Caco-2 (cell line): ENCODE results near the gene MESD. TPM values are rescaled to one million over a fixed set of nuclear protein-coding genes. Genes with fewer than 3 reads are reported as not detected.

Source experiments
- BruUV-seq: library from RNA; stranded (reverse); fragments of 400-500 nt; replicated peaks from 2 replicates; lab custom pipeline; 2021; lab: Mats Ljungman, UMichigan
- CTCF ChIA-PET: fragments of 300-600 bp; sonication (Branson Sonifier 250); formaldehyde crosslinking; loops from one replicate; lab custom pipeline; 2022; ENCODE audit warnings: antibody characterized with exemption; lab: Charles Lee
- POLR2A ChIA-PET: fragments of 300-600 bp; sonication (Branson Sonifier 250); formaldehyde crosslinking; loops from one replicate; lab custom pipeline; 2022; ENCODE audit warnings: antibody characterized with exemption; lab: Charles Lee
- DNase-seq, 2 experiments: peaks; one replicate each; pipeline versions ENCODE4 v3.0.0 to v3.0.0-alpha.2; 2020 to 2022
- H3K27me3 ChIP-seq: replicated peaks from 2 replicates; pipeline ENCODE4 v1.6.0; 2011; ENCODE audit warnings: low read length; ENCODE audit not compliant: control insufficient read depth, insufficient read depth
- H3K36me3 ChIP-seq: 2 replicates; pipeline ENCODE4 v1.5.1; 2011; ENCODE audit warnings: low read length; ENCODE audit not compliant: control insufficient read depth, insufficient read depth
- H3K4me1 ChIP-seq: fragments of 250-450 bp; sonication (Bioruptor Pico); 2 replicates; pipeline ENCODE4 v1.5.1; 2020; ENCODE audit warnings: mild to moderate bottlenecking
- H3K4me3 ChIP-seq: 2 replicates; pipeline ENCODE4 v1.5.1; 2011; ENCODE audit warnings: low read depth, mild to moderate bottlenecking, control low read depth, low read length
- H3K9me3 ChIP-seq: fragments of 250-450 bp; sonication (Bioruptor Pico); 2 replicates; pipeline ENCODE4 v1.5.1; 2020; ENCODE audit warnings: mild to moderate bottlenecking, moderate library complexity
- H3K27ac Mint-ChIP-seq: one replicate; pipeline ENCODE4 v1.8.0; 2022; ENCODE audit warnings: mixed read lengths; ENCODE audit not compliant: unreplicated experiment
- H3K27me3 Mint-ChIP-seq: one replicate; pipeline ENCODE4 v1.8.0; 2022; ENCODE audit warnings: mixed read lengths; ENCODE audit not compliant: insufficient read depth, unreplicated experiment
- H3K36me3 Mint-ChIP-seq: one replicate; pipeline ENCODE4 v1.8.0; 2022; ENCODE audit warnings: mild to moderate bottlenecking, mixed read lengths; ENCODE audit not compliant: insufficient read depth, unreplicated experiment
- H3K4me1 Mint-ChIP-seq: one replicate; pipeline ENCODE4 v1.8.0; 2022; ENCODE audit warnings: low read depth, mixed read lengths; ENCODE audit not compliant: unreplicated experiment
- H3K4me3 Mint-ChIP-seq: one replicate; pipeline ENCODE4 v1.8.0; 2022; ENCODE audit warnings: mild to moderate bottlenecking, moderate library complexity, mixed read lengths; ENCODE audit not compliant: unreplicated experiment
- H3K9me3 Mint-ChIP-seq: one replicate; pipeline ENCODE4 v1.8.0; 2022; ENCODE audit warnings: mixed read lengths; ENCODE audit not compliant: unreplicated experiment
- intact Hi-C: fragments of 100-400 bp; cut with micrococcal nuclease; formaldehyde crosslinking; loops from one replicate; pipeline ENCODE4 v1.10.0; 2022; ENCODE audit not compliant: unreplicated experiment
- total RNA-seq: library from RNA; stranded (reverse); gene quantifications from 2 replicates; pipeline ENCODE4 v1.2.3, GENCODE V29; 2022
- TF ChIP-seq, protein P1 (sequence below), 2 experiments: fragments of 200-600 bp in 1 of 2; IDR thresholded peaks; 1 replicate in 1 of 2; 2 replicates in 1 of 2; pipeline versions ENCODE4 v1.5.1 to v1.8.0; 2011 to 2022; ENCODE audit warnings: antibody characterized with exemption in 1 of 2, control low read depth in 1 of 2, inconsistent platforms in 1 of 2, low read depth in 1 of 2, low read length in 1 of 2, mild to moderate bottlenecking in 1 of 2, moderate library complexity in 1 of 2; ENCODE audit not compliant: insufficient read depth in 1 of 2, severe bottlenecking in 1 of 2, unreplicated experiment in 1 of 2

MESD gene
- total RNA-seq, 1 experiment from 2014 or later, result 30.3 TPM

DNA sequence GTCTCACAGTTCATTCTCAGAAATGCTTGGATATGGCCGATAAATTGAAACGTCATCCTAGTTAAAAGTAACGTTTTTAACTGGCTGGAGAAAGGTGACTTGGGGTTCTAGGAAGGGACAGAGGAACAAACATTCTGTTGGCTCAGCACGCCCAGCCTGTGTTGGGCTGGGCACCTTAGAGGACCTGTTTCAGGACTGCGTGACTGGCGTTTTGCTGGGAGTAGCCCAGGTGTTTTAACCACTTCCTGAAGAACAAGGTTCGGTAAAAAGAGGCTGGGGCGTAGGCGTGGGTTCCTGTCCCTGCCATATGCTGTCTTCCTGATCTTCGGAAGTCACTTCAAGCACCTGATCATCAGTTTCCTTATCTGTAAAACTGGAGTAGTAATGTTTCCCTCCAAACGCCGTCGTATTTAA, 10.0 kb upstream of the MESD start:
- no peak for DNase-seq
- Histone ChIP-seq H3K4me1 (no peaks in the 10 kb centered on the region), H3K4me3 (no peak overlapping the region), H3K9me3 (no peaks in the 10 kb centered on the region), H3K36me3 (no peaks in the 10 kb centered on the region), H3K27me3 (no peaks in the 10 kb centered on the region)
- Mint-ChIP-seq H3K9me3 (no peaks in the 10 kb centered on the region), H3K27me3 (no peaks in the 10 kb centered on the region), H3K4me1 (no peaks in the 10 kb centered on the region), H3K4me3 (peak overlapping the region; percentile 90), H3K36me3 (no peaks in the 10 kb centered on the region), H3K27ac (peak overlapping the region; percentile 82)
- intact Hi-C loops, result loop anchor here (1.0 to 5.0 kb wide), 2 partner anchors 10 to 258 kb away; partner anchors contain the start of gene MESD
- TF ChIP-seq, protein P1, sequence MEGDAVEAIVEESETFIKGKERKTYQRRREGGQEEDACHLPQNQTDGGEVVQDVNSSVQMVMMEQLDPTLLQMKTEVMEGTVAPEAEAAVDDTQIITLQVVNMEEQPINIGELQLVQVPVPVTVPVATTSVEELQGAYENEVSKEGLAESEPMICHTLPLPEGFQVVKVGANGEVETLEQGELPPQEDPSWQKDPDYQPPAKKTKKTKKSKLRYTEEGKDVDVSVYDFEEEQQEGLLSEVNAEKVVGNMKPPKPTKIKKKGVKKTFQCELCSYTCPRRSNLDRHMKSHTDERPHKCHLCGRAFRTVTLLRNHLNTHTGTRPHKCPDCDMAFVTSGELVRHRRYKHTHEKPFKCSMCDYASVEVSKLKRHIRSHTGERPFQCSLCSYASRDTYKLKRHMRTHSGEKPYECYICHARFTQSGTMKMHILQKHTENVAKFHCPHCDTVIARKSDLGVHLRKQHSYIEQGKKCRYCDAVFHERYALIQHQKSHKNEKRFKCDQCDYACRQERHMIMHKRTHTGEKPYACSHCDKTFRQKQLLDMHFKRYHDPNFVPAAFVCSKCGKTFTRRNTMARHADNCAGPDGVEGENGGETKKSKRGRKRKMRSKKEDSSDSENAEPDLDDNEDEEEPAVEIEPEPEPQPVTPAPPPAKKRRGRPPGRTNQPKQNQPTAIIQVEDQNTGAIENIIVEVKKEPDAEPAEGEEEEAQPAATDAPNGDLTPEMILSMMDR (IDR thresholded peaks at IDR 0.05; ENCODE audit: insufficient read depth in 1 of 2, low read depth in 1 of 2, low read length in 1 of 2, severe bottlenecking in 1 of 2, unreplicated experiment in 1 of 2), result no peak
- BruUV-seq, result TSS peak; percentile 79
- ChIA-PET CTCF (no interaction called here), POLR2A (no interaction called here)

DNA sequence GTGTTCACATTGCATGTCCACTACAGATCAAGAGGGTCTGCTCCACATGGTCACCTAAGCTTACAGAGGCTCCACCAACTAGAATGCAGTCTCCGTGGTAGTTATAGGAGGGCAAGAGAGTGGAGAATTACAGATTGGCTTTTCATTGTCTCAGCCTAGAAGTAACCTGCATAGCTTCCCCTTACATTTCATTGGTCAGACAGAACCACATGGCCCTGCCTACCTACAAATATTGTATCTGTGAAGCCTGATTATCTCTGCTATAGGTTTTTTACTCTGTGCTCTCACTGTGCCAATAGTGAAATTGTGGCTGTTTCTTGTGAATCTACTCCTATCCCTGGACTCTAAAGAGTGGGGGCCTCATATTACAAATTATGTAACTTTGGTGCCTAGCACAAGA, 8.6 kb upstream of the MESD start:
- Histone ChIP-seq H3K4me1 (no peaks in the 10 kb centered on the region), H3K36me3 (no peaks in the 10 kb centered on the region), H3K9me3 (no peaks in the 10 kb centered on the region), H3K4me3 (no peak overlapping the region), H3K27me3 (no peaks in the 10 kb centered on the region)
- Mint-ChIP-seq H3K27me3 (no peaks in the 10 kb centered on the region), H3K27ac (no peak overlapping the region), H3K9me3 (no peaks in the 10 kb centered on the region), H3K4me3 (no peak overlapping the region), H3K36me3 (no peaks in the 10 kb centered on the region), H3K4me1 (no peaks in the 10 kb centered on the region)
- CTCF ChIA-PET, result no interaction called here
- TF ChIP-seq, protein P1 (IDR thresholded peaks at IDR 0.05; ENCODE audit: insufficient read depth in 1 of 2, low read depth in 1 of 2, low read length in 1 of 2, severe bottlenecking in 1 of 2, unreplicated experiment in 1 of 2), result no peak
- BruUV-seq, result no TSS peak
- no peak for DNase-seq
- intact Hi-C loops, result loop anchor here (5.0 kb wide), 1 partner anchor 259 kb away; no protein-coding TSS in a partner anchor
- POLR2A ChIA-PET, result no interaction called here

DNA sequence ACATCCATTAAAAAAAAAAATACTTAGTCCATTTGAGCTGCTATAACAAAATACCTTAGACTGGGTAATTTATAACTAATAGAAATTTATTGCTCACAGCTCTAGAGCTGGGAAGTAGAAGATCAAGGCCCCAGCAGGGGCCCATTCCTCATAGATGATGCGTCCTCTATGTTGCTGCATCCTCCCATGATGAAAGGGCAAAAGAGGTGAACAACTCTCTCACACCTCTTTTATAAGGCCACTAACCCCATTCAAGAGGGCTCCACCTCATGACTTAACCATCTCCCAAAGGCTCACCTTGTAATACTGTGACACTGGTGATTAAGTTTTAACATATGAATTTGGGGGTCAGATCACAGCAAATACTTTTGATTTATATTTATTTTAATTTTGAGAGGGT, 8.1 kb upstream of the MESD start:
- H3K27me3 ChIP-seq, result no peaks in the 10 kb centered on the region
- H3K4me3 ChIP-seq, result no peak overlapping the region
- no peaks in the 10 kb centered on the region for H3K36me3 ChIP-seq
- H3K4me1 Mint-ChIP-seq, result no peaks in the 10 kb centered on the region
- CTCF ChIA-PET, result no interaction called here
- no peak overlapping the region for H3K4me3 Mint-ChIP-seq
- BruUV-seq, result no TSS peak
- no peak overlapping the region for H3K27ac Mint-ChIP-seq
- intact Hi-C loops, result loop anchor here (5.0 kb wide), 1 partner anchor 260 kb away; no protein-coding TSS in a partner anchor
- H3K36me3 Mint-ChIP-seq, result no peaks in the 10 kb centered on the region
- no peak for DNase-seq
- H3K9me3 Mint-ChIP-seq, result no peaks in the 10 kb centered on the region
- H3K4me1 ChIP-seq, result no peaks in the 10 kb centered on the region
- TF ChIP-seq, protein P1 (IDR thresholded peaks at IDR 0.05; ENCODE audit: insufficient read depth in 1 of 2, low read depth in 1 of 2, low read length in 1 of 2, severe bottlenecking in 1 of 2, unreplicated experiment in 1 of 2), result no peak
- H3K27me3 Mint-ChIP-seq, result no peaks in the 10 kb centered on the region
- POLR2A ChIA-PET, result no interaction called here
- H3K9me3 ChIP-seq, result no peaks in the 10 kb centered on the region
